RCC 7860 (cell line): ENCODE results near the gene FAM193B.
"Not testable (repeated sequence)": the region's sequence is repeated elsewhere in the genome, so short reads cannot be mapped to it uniquely, and the experiment has no call there.

Experiments
- DNase-seq: peaks from one replicate; pipeline ENCODE4 v3.0.0-alpha.2; 2015; ENCODE audit warnings: low spot score
- FAIRE-seq: peaks from 2 replicates; lab custom pipeline; 2012; peaks lifted over from hg19 to GRCh38; lab: Jason Lieb, UNC

The FAM193B gene

DNA sequence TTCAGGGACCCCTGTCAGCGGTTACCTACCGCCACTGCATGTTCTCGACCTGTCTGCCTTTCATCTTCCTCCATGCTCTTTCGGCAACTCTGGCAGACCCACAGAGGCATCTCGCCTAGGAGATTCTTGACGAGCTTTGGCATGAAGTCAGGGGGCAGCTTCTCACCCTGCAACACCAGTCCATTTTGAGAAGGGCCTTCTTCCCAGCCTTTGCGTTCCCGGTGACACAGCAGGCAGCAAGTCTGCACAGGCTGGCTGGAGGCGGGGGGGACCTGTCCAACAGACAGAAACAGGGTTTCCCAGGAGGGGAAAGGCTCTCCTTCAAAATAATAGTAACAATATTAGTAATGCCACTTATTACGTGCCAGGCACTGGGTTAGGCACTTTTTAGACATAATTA is 15.5 kb downstream of the FAM193B start:
- no peak for DNase-seq
- FAIRE-seq: no peak

DNA sequence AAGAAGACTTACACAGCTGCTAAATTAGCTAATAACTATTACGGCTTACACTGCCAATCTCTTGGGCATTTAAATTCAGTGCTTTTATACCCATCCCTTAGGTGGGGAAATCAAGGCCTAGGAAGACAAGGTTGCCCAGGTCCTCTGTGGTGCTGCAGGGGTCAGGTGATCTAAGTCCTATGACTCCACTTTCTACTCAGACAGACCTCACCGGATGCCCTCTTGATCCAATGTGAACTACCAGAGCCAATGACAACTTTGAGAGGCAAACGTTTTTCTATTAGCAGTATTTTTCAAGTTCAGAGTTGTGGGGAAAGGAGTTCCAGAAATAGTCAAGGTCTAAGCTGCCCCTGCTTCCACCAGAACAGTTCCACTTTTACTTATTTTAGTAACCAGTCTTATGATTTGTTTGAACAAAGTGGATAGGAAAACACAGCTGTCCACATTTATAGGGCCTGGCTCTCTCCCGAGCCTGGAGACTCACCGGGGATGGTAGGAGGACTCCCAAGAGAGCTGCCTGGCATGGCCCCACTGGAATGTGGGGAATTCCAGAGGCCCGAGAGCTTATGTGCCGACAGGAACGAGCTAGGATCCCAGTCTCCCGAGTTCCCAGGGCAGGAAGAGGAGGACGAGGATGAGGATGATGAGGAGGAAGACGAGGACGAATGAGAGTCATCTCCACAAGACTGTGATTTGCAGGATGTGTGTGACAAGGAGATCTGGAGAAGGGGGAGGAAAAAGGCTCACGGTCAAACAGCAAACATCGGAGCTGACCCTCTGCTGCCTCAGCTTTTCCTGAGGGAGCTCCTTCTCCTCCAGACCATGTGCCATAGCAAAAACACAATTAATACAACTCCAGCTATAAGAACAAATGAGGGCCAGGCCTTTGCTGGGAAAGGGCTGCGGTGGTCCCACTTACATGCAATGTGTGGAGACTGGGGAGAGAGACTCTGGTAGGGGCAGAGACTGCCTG is 16.7 kb downstream of the FAM193B start:
- FAIRE-seq: peak; percentile 85
- peak; percentile 86 for DNase-seq

DNA sequence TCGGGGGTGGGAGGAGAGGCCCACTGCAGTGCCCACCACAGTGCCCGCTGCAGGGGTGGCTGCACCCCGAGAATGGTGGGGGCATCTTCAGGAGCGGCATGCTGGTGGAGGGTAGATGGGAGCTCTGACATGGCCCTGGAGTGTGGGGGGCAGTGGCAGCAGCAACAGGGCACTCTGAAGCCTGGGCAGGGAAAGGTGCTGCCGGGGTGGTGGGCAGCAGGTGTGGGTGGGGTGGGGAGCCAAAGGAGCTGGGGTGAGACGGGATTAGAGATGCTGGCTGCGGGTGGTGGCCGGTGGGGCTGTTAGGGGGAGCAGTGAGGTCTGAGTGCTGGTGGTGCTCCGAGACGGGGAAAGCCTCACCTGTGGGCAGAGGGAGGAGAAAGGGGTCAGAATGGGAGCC is 18.0 kb downstream of the FAM193B start:
- DNase-seq: no peak
- no peak for FAIRE-seq

DNA sequence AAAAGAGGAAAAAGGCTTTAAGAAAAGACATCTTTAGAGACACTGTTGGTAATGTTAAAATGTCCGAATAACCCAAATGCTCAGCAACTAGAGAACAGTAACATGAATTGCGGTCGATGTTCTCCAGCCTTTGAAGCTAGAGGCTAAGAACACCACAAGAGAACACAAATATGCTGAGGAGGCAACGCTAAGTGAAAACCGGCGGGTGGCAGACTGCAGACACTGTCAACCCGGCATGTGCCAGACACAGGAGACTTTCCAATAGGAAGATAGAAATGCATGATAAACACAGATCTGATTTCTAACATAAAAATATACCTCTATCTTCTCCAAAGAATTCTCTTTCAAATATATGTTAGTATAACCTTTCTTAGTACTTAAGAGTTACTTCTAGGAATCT is 19.2 kb downstream of the FAM193B start:
- no peak for FAIRE-seq
- no peak for DNase-seq

DNA sequence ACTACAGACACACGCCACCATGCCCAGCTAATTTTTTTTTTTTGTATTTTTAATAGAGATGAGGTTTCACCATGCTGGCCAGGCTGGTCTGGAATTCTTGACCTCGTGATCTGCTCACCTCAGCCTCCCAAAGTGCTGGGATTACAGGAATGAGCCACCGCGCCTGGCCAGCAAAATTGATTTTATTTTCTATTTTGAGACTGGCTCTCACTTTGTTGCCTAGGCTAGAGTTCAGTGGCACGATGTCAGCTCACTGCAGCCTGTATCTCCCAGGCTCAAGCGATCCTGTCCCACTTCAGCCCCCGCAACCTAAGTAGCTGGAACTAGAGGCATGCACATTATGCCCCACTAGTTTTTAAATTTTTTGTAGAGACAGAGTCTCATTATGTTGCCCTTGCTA is 19.9 kb downstream of the FAM193B start:
- FAIRE-seq, DNase-seq: not testable (repeated sequence)

DNA sequence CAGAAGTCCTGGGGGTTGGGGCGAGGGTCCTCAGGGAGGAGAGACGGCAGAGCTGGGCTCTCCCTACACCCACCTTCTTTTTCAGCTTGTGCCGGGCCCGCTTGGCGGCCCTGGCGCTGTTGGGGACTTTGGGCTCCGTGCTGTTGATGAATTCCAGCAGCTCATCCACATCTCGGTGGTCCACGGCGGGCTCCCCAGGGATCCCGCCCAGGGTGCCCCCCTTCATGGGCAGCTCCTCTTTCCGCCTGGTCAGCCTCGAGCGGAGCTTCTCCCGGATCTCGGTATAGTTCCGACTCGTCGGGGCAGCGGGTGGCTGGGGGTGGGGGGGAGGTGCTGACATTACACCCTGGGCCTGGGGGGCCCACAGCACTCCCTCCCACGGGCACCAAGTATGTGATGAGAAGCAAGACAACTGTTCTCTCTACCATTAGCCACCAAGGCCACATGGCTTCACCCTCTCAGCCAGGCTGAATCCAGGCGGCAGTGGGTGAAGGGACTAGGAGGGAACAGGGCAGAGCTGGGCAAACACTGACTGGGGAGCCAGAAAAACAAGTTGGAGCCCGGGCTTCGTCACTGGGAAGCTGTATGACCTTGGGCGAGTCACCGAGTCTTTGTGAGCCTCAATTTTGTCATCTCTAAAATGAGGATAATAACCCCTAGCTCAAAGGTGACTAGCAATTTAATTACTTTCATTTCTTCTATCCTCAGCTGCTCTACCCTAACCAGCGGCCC is 23.0 kb downstream of the FAM193B start:
- DNase-seq (no peak), FAIRE-seq (no peak)

DNA sequence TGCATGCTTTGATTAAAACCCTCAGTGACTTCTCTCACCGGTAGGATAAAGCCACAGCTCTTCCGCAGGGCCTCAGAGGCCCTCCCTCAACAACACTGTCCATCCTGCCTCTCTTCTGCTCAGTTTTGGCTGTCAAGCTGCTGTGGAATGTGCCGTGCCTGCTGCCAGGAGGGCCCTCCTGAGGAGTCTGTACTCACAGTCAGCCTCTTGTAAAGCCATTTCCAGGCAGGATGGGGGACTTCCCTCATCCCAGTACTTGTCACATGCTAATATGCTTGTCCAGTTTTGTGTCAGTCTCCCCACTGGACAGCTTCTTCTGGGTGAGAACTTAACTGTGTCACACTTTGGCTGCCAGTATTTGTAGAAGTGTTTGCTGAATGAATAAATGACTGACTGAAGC is 23.7 kb downstream of the FAM193B start:
- FAIRE-seq (no peak), DNase-seq (no peak)

DNA sequence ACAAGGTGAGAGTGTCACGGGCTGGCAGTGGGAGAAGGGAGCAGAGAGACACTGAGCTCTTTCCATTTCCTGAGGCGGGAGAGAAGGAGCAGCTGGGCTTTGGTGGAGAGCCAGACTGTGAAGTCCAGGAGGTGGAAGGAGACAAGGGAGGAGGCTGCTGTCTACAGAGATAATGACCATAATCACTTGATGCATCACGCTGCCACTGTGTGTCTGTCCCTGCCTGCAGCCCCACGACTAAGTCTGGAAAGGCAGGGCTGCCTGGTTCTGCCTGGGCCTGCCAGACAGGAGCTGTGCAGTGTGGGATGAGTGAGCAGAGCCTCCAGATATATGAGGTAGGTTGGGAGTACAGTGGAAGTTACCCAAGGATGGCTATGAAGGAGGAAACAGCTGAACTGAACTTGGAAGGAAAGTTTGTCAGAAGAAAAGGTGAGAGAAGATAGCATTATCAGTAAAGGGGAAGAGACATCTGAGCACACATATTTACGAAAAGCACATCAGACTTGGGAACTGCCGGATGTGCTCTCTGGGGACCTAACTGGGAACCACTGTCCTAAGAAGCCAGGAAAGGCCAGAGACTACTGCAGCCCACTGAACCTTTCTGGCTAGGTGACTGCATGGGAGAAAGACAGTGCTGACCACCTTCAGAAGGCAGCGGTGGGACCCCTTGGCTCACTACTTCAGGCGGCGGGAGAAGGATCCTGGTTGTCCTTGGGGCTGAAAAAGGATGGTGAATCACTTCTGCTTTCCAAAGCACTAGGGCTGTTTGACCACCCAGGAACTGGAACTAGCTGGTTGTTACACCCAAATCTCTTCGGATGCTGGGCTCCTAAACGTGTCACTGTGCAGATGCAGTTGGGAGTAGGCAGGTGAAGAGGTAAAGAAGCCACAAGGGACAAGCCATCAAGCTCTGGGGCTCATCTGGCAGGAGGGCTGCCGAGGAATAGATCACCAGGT is 24.8 kb downstream of the FAM193B start:
- FAIRE-seq (no peak), DNase-seq (no peak)

DNA sequence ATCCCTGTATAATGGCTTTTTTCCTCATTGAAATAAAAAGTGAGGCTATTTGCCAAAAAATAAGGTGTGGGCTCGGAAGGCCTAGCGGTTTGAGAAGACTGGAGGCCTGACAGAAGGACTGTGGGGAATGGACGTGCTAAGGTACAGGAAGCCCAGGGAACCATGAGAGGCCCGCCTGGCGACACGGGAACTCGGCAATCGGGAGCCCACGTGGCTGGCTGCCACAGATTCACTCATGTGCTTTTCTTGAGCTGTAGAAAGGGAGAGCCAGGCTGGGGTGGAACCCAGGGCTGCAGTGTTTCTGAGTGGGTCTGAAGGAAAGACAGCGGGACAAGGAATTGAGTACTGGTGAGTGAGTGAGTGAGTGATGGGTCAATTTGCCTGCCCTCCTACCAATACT is 25.7 kb downstream of the FAM193B start:
- FAIRE-seq (no peak), DNase-seq (no peak)

DNA sequence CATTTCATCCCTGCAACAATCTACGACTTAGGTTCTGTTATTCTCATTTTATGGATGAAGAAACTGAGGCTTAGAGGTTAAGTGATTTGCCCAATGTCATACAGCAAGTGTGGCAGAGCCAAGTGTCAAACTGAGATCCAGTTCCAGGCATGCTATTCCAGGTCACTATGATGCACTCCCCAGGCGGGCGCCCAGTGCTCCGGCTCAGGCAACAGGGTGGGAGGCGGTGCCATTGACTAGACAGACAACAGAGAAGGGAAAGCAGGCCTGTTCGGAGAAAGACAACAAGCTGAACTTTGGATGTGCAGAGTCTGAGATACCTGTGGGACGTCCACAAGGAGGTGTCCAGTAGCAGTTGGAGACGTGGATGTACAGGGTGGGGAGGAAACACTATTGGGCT is 26.8 kb downstream of the FAM193B start:
- FAIRE-seq (no peak), DNase-seq (no peak)

DNA sequence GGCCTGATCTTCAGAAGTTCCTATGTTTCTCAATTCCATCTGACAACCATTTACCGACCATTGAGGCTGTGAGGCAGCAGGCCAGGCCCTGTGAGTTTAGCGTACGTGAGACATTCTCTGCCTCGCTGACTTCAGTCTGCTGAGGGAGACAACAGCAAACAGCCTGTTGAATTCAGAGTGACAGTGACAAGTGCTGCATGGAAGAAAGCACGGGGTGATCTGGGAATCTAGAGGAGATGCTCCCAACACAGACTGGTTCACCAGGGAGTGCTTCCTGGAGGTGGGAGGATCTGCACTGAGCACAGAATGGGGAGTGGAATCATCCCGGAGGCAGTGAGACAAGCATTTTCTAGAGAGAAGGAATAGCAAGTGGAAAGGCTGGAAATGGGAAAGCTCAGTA is 27.6 kb downstream of the FAM193B start:
- DNase-seq: no peak
- FAIRE-seq: no peak

DNA sequence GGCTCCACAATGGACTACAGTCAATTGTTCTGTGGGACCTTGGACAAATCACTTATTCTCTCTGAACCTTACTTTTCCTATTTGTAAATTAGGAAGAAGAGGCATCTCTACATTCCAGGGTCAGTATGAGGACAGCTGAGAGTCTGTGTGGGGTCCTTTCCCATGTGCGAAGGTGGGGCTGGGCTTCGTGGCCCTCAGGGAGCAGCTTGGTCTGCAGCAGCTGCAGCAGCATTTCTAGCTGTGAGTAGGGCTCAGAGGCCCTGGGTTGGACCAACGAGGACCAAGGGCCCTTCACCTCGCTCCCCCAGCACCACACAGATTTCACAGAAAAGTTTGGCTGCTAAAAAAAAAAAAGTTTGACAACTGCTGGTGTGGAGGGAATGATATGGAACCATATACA is 28.2 kb downstream of the FAM193B start:
- DNase-seq: no peak
- FAIRE-seq: no peak

DNA sequence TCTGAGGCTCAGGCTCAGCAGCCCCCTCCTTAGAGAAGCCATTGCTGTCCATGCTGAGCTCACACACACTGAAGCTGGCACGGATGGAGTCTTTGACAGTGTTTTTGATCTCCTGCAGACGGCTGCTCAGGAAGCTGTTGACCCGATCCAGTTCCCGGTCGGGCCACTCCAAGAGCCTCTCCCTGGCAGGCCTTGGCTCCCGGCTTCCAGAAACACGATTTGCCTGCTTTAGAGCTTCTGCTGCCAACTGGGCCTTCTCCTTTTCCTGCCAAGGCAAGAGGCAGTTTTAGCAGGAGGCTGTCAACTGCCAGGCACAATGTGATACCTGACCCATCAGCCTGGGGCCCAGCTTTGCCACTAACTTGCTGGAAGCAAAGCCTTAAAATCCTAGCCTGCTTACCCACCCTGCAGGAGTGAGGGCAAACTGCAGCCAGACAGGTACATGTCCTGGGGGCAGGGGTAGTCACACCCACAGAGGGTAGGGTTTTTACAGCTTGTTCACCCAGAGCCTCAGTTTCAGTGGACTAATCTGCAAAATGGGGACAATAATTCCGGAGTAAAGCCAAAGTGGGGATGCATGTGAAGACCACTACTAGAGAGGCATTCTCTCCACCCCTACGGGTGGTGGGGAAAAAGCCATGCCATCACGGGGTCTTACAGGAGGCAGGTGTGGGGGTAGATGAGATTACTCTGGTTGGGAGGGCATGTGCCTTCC is 29.3 kb downstream of the FAM193B start:
- FAIRE-seq (no peak), DNase-seq (no peak)

DNA sequence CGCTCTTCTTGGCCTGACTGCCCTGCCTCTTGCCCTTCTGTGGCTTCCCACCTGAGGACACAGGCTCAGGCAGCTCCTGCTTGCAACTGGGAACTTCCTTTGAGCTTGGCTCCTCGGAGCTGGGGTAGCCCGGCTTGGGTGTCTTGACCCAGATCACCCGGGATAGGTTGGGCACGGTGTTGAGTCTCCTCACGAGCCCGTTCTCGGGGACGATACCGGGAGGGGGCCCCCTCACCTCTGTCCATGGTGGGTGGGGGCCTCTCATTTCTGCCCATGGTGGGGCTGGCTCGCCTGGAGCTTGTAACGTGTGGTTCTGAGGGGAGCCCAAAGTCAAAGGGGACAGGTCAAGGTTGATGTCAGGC is 29.8 kb downstream of the FAM193B start:
- FAIRE-seq: no peak
- DNase-seq: no peak

DNA sequence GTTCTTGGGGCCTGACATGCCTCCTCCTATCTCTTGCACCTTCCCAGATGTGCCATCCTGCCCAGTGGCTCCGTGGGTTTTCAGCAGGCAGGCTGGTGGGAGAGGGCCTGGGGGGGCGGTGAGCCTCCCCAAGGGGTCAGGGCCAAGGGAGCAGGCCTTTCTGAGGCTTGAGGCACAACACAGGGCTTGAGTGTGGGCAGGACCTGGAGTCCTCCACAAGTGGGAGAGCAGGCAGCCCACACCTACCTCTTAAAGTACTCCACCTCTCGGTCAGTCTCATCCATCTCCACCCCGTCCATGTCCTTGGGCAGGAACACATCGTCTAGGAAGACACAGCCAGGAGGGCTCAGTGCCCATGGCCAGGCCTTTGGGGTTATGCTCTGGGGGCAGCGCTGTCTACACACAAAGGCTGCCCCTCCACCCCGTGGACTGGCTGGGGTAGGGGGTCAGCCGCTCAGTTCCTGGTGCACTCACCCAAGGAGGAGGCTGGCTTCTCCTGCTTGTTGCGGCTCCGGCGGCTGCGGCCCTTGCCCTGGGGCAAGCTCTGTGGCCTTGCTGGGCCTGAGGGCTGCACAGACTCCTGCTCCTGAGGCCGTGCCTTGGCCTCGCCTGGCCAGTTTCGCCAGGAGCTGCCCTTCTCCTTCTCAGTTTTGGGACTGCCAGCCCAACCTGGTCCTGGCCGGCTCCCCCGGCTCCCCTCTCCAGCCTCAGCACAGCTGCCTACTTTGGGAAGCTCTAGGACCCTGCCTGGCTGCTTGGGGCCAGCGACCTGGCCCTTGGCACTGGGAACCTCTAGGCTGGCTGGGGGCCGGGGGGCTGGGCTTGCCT is 30.4 kb downstream of the FAM193B start:
- FAIRE-seq (no peak), DNase-seq (no peak)

DNA sequence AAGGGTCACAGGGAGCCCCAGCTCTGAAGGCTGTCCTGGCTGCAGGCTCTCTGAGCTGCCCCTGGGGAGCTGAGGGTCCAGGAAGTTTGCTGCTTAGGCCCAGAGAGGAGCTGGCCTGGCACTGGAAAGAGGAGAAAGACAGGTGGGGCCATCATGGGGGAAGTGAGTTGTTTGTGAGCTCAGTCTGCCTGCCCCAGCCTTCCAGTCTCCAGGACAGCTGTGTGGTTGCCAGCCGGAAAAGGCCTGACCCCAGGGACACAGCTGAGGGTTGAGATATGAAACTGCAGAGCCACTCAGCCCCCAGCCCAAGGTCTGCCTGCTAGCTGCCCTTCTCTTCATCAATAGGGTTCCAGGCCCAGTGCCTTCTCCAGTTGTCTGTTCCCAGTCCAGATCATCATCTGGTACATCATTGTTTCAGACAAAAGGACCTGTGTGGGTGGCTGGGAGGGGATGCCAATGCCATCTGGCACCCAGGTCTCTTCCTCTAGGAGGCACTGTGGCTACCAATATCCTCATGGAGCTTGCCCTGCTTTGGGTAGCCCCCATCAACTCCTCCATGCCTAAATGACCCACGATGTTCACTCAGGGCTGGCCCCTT is 33.3 kb downstream of the FAM193B start:
- FAIRE-seq: no peak
- no peak for DNase-seq

DNA sequence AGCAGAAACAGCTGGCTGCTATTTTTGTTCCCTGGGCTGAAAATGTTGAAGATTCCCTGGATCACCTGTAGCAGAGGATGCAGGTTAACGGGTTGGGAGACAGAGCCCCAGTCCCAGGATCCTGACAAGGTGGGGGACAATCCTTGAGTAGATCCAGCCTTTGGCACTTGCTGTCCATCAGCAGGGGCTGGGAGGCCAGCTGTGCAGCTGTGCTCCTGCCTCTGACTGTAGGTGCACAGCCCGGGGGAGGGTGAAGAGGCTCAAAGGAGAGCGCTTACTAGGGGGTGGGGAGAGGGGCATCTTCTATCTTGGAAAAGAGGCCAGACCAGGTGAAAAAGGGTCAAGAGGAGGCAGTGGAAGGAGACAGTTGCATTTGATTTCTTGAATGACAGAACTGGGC is 34.1 kb downstream of the FAM193B start:
- DNase-seq (no peak), FAIRE-seq (no peak)

DNA sequence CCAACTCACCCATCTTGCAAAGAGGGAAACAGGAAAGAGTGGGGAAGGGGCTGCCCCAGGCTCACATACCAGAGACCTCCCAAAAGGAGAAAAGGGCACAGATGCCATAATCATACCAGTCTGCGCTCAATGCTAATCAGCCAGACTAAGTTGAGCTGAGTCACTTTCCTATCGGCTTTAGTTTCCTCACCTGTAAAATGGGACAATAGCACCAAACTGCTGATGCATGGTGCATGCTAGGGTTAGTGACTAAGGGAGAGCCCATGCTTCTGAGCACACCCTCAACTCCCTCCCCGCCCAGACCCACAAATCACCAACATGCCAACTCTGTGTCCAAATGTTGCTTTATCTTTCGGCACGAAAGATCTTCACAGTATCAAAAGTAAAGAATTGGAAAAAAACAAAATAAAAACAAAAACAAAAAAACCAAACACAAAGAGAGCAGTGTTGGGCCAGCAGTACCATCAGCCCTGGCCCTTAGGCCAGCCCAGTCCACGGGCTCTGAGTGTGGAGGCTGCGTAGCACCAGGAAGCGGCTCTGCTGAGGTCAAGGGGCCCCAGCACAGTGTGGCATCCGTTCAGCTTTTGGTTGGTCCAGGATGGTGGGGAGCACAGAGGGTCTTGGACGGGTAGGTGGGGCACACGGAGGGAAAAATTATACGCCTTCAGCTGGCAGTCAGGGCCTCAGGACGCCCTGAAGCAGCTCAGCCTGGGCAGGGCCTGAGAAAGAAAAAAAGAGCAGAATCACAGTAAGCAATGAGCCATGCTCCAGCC is 34.7 kb downstream of the FAM193B start:
- DNase-seq (no peak), FAIRE-seq (no peak)
